ENCODE results near the gene FYN. TPM values are rescaled to one million over a fixed set of nuclear protein-coding genes. Genes with fewer than 3 reads are reported as not detected.

FYN gene
- polyA plus RNA-seq, 2 of the 4 experiments (the other 2 are of a cell fraction): 3.5 to 3.7 TPM

DNA sequence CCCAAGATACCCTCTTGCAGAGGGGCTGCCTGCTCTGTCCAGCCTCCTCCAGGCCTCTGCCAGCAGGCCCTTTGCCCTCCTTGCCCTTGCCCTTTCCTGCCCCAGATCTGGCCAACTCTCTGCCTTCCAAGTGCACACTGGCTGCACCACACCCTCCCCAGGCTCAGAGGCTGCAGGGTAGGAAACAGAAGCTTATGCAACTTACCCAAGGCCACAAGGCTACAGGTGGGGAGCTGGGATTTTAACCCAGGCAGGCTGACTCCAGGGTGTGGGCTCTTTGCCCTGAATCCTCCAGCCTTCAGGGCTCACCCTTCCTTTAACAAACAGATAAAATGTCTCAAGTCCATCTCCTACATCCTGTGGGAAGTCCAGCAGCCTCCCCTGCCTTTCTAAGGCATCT, 253.1 kb downstream of the FYN start:
- ChIA-PET CTCF (no interaction called here), POLR2A (no interaction called here)
- DNase-seq (ENCODE audit: low read depth in 1 of 2, low spot score in 1 of 2) (no peak), ATAC-seq (no peak), FAIRE-seq (no peak)
- H3K9me3 ChIP-seq: no peaks in the 10 kb centered on the region
- H3K4me3 ChIP-seq: no peak overlapping the region
- H3K4me1 ChIP-seq: peaks cover 5% of the 10 kb centered on the region; the same call in 2 of the 3 replicates
- no peak overlapping the region for H3K27ac ChIP-seq
- H3K4me2 ChIP-seq: no peak overlapping the region
- TF ChIP-seq SREBF2 (IDR thresholded peaks at IDR 0.05) (no peak), HOXB13 (CRISPR knock-in tag; IDR thresholded peaks at IDR 0.05; ENCODE audit: low read depth) (no peak), MAZ (IDR thresholded peaks at IDR 0.05; ENCODE audit: borderline replicate concordance, low read depth, low read length) (no peak), NFE2L2 (conservative IDR thresholded peaks at IDR 0.05; ENCODE audit: low read length) (no peak), BHLHE40 (IDR thresholded peaks at IDR 0.05; ENCODE audit: low read depth, low read length) (no peak), JUN (IDR thresholded peaks at IDR 0.05) (no peak), CHD4 (IDR thresholded peaks at IDR 0.05; ENCODE audit: borderline replicate concordance) (no peak), FOSB (CRISPR knock-in tag; IDR thresholded peaks at IDR 0.05) (no peak), RARB (CRISPR knock-in tag; IDR thresholded peaks at IDR 0.05) (no peak), CEBPB (IDR thresholded peaks at IDR 0.05) (no peak), MAFK (IDR thresholded peaks at IDR 0.05; ENCODE audit: partially characterized antibody) (no peak), MYC (IDR thresholded peaks at IDR 0.05; ENCODE audit: borderline replicate concordance, low read length) (no peak), HDAC2 (IDR thresholded peaks at IDR 0.05) (no peak), TFCP2L1 (CRISPR knock-in tag; IDR thresholded peaks at IDR 0.05) (no peak), EHMT2 (IDR thresholded peaks at IDR 0.05; ENCODE audit: low read depth) (no peak), ZSCAN20 (CRISPR knock-in tag; IDR thresholded peaks at IDR 0.05) (no peak), CBX8 (IDR thresholded peaks at IDR 0.05) (no peak)
- TF ChIP-seq, protein P1, sequence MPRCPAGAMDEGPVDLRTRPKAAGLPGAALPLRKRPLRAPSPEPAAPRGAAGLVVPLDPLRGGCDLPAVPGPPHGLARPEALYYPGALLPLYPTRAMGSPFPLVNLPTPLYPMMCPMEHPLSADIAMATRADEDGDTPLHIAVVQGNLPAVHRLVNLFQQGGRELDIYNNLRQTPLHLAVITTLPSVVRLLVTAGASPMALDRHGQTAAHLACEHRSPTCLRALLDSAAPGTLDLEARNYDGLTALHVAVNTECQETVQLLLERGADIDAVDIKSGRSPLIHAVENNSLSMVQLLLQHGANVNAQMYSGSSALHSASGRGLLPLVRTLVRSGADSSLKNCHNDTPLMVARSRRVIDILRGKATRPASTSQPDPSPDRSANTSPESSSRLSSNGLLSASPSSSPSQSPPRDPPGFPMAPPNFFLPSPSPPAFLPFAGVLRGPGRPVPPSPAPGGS (IDR thresholded peaks at IDR 0.05): no peak
- TF ChIP-seq, protein P2, sequence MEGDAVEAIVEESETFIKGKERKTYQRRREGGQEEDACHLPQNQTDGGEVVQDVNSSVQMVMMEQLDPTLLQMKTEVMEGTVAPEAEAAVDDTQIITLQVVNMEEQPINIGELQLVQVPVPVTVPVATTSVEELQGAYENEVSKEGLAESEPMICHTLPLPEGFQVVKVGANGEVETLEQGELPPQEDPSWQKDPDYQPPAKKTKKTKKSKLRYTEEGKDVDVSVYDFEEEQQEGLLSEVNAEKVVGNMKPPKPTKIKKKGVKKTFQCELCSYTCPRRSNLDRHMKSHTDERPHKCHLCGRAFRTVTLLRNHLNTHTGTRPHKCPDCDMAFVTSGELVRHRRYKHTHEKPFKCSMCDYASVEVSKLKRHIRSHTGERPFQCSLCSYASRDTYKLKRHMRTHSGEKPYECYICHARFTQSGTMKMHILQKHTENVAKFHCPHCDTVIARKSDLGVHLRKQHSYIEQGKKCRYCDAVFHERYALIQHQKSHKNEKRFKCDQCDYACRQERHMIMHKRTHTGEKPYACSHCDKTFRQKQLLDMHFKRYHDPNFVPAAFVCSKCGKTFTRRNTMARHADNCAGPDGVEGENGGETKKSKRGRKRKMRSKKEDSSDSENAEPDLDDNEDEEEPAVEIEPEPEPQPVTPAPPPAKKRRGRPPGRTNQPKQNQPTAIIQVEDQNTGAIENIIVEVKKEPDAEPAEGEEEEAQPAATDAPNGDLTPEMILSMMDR (IDR thresholded peaks at IDR 0.05): no peak

DNA sequence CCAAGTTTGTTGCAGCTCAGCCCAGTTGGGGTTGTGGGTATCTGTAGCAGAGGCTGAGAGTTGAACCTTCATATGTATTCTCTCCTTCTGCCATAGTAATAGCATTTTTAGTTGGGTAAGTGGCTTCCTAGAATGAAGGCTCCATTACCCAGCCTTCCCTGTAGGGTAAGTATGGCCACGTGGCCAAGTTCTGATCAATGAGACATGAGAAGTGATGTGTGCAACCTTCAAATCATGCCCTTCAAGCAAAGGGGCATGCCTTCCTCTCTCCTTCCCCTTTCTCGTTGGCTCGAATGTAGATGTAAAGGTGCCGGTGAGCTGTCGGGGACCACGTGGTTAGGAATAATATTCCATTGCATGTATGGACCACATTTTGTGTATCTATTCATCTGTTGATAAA, 254.8 kb downstream of the FYN start:
- POLR2A ChIA-PET: interaction anchor here (0.8 kb wide), 1 partner anchor 13 kb away, joined by 3 read pairs; the partner anchor contains the start of gene TRAF3IP2
- no peak overlapping the region for H3K4me2 ChIP-seq
- CTCF ChIA-PET: interaction anchor here (1.4 kb wide), 1 partner anchor 140 kb away, joined by 3 read pairs; no protein-coding TSS in a partner anchor

DNA sequence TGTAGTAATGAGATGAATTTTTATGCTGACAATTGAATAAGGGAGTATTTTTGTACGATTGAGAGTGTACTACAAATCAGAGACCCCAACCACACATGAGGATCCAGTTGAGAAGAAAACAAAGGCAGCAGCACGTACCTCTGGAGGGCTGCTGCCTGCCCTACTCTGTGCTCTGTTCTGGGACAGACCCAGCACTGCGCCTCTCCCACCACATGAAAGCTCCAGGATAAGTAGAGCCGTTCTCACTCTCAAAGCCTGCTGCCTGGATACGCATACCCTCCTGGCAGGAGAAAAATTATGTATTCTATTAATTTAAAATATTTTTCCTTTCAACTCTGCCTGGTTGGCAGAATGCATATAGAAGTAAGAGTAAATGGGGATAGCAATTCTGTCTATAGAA, 256.1 kb downstream of the FYN start:
- H3K4me2 ChIP-seq: no peak overlapping the region
- ATAC-seq: no peak
- FAIRE-seq: no peak
- POLR2A ChIA-PET: no interaction called here
- no peak overlapping the region for H3K27ac ChIP-seq
- H3K9me3 ChIP-seq: no peaks in the 10 kb centered on the region; the same call in 2 of the 3 replicates
- 63% methylated on average over 5 of the region's 5 CpGs for WGBS (ENCODE audit: missing lambda C conversion rate)
- peaks cover 7% of the 10 kb centered on the region; the same call in 2 of the 3 replicates for H3K4me1 ChIP-seq
- H3K4me3 ChIP-seq: no peak overlapping the region
- CTCF ChIA-PET: no interaction called here
- DNase-seq (ENCODE audit: low read depth in 1 of 2, low spot score in 1 of 2): no peak
- no peak for TF ChIP-seq HEYL (CRISPR knock-in tag; IDR thresholded peaks at IDR 0.05)
- TF ChIP-seq, protein P3, sequence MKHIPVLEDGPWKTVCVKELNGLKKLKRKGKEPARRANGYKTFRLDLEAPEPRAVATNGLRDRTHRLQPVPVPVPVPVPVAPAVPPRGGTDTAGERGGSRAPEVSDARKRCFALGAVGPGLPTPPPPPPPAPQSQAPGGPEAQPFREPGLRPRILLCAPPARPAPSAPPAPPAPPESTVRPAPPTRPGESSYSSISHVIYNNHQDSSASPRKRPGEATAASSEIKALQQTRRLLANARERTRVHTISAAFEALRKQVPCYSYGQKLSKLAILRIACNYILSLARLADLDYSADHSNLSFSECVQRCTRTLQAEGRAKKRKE (CRISPR knock-in tag; IDR thresholded peaks at IDR 0.05; ENCODE audit: low read depth): no peak
- no peak for TF ChIP-seq E2F6 (IDR thresholded peaks at IDR 0.05; ENCODE audit: borderline replicate concordance, low read depth)
- no peak for TF ChIP-seq NR3C1 (IDR thresholded peaks at IDR 0.05)
- TF ChIP-seq EHF (CRISPR knock-in tag; IDR thresholded peaks at IDR 0.05): no peak
- TF ChIP-seq REST (IDR thresholded peaks at IDR 0.05): no peak

More for the DNA sequence above, 254.8 kb downstream of the FYN start:
- Histone ChIP-seq H3K4me1 (peaks cover 7% of the 10 kb centered on the region; the same call in 2 of the 3 replicates), H3K27ac (no peak overlapping the region), H3K4me3 (no peak overlapping the region), H3K9me3 (no peaks in the 10 kb centered on the region)
- FAIRE-seq: no peak
- ATAC-seq: no peak
- DNase-seq (ENCODE audit: low read depth in 1 of 2, low spot score in 1 of 2): no peak
- no peak for TF ChIP-seq RCOR1 (IDR thresholded peaks at IDR 0.05; ENCODE audit: low read depth, low read length)
- no peak for TF ChIP-seq PBX3 (IDR thresholded peaks at IDR 0.05)
- WGBS (ENCODE audit: missing lambda C conversion rate): 81% methylated on average over 6 of the region's 6 CpGs
